Thymus (tissue), 11 donors: ENCODE results near the gene POLR3C. TPM values are rescaled to one million over a fixed set of nuclear protein-coding genes. Genes with fewer than 3 reads are reported as not detected.
"Not testable (repeated sequence)": the region's sequence is repeated elsewhere in the genome, so short reads cannot be mapped to it uniquely, and the experiment has no call there.

Experiments used
- DNase-seq, 9 donors: peaks; one replicate each; pipeline ENCODE4 v3.0.0-alpha.2; 2013; ENCODE audit warnings: low spot score in 9 of 9, low read depth in 6 of 9, missing footprints in 1 of 9
- H3K27ac ChIP-seq, 2 donors: one replicate each; pipeline ENCODE4 v1.5.1; 2013; ENCODE audit warnings: control low read depth in 1 of 2, low read depth in 1 of 2, low read length in 1 of 2, mild to moderate bottlenecking in 1 of 2, moderate library complexity in 1 of 2
- H3K27me3 ChIP-seq, 2 donors: one replicate each; pipeline ENCODE4 v1.5.1; 2013; ENCODE audit warnings: low read length in 1 of 2; ENCODE audit not compliant: control insufficient read depth in 2 of 2, insufficient read depth in 1 of 2
- H3K36me3 ChIP-seq, 2 donors: one replicate each; pipeline ENCODE4 v1.5.1; 2013; ENCODE audit warnings: low read length in 1 of 2, mild to moderate bottlenecking in 1 of 2, moderate library complexity in 1 of 2; ENCODE audit not compliant: control insufficient read depth in 2 of 2, insufficient read depth in 2 of 2
- H3K4me1 ChIP-seq, 2 donors: one replicate each; pipeline ENCODE4 v1.5.1; 2013; ENCODE audit warnings: low read length in 2 of 2; ENCODE audit not compliant: control insufficient read depth in 2 of 2, insufficient read depth in 2 of 2
- H3K4me3 ChIP-seq, 2 donors: one replicate each; pipeline ENCODE4 v1.5.1; 2013; ENCODE audit warnings: low read length in 2 of 2, control low read depth in 1 of 2, mild to moderate bottlenecking in 1 of 2
- H3K9me3 ChIP-seq, 2 donors: one replicate each; pipeline ENCODE4 v1.5.1; 2013; ENCODE audit warnings: low read length in 1 of 2, mild to moderate bottlenecking in 1 of 2; ENCODE audit not compliant: control insufficient read depth in 2 of 2, insufficient read depth in 1 of 2
- WGBS: extraction: QIAGEN DNeasy Blood & Tissue Kit; methylation state at CpG from one replicate; pipeline ENCODE4 v1.1.7; 2013; 5-methylcytosine and 5-hydroxymethylcytosine counted together
- polyA plus RNA-seq: library from polyadenylated mRNA; stranded (reverse); fragments of 200-250 nt; gene quantifications from one replicate; pipeline ENCODE4 v1.2.3, GENCODE V29; 2013
- total RNA-seq: library from RNA; stranded (reverse); fragments of 120-200 nt; gene quantifications from one replicate; pipeline ENCODE4 v1.2.4, GENCODE V29; 2013
- donor health status: healthy.

The POLR3C gene
- total and polyA plus RNA-seq, 2 donors = 17.2 to 26.7 TPM

DNA sequence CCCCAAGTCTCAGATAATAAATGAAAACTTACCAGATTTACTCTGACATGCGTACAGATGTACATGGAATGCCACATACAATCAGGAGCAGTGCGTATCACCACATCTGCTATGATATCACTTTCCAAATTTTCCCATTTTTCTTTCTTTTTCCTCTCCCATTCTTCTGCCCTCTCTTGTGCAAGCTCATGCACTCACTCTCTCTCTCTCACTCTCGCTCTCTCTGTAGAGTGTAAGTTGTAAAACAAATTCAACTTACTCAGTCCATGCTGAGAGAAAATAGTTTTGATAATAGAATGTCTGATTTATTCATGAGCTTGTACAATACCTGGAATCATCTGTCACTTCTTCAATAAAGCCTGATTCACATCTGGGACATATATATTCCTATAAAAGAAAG is 35.4 kb upstream of the POLR3C start:
- no peaks in the 10 kb centered on the region for H3K9me3 ChIP-seq
- no peak overlapping the region for H3K4me3 ChIP-seq
- whole genome bisulfite sequencing = 100% methylated on average over 3 of the region's 3 CpGs
- H3K27me3 ChIP-seq = no peaks in the 10 kb centered on the region
- H3K4me1 ChIP-seq = no peaks in the 10 kb centered on the region
- no peak overlapping the region for H3K27ac ChIP-seq
- H3K36me3 ChIP-seq = peaks cover 12% of the 10 kb centered on the region in 2 donors
- no peak for DNase-seq

DNA sequence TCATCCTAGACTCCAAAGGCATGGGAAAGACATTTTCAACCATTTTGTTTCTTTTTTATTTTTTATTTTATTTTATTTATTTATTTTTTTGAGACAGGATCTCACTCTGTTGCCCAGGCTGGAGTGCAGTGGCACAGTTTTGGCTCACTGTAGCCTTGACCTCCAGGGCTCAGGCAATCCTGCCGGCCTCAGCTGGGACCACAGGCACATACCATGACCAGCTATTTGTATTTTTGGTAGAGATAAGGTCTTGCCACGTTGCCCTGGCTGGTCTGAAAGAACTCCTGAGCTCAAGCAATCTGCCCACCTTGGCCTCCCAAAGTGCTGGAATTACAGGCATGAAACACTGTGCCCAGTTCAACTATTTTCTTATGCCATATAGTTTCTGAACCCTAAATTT is 32.1 kb upstream of the POLR3C start:
- not testable (repeated sequence) for H3K27ac ChIP-seq, DNase-seq, H3K9me3 ChIP-seq, H3K4me1 ChIP-seq, H3K27me3 ChIP-seq, H3K4me3 ChIP-seq
- peaks cover 6 to 12% of the 10 kb centered on the region in 2 donors for H3K36me3 ChIP-seq
- WGBS = 95% methylated on average over 2 of the region's 2 CpGs

DNA sequence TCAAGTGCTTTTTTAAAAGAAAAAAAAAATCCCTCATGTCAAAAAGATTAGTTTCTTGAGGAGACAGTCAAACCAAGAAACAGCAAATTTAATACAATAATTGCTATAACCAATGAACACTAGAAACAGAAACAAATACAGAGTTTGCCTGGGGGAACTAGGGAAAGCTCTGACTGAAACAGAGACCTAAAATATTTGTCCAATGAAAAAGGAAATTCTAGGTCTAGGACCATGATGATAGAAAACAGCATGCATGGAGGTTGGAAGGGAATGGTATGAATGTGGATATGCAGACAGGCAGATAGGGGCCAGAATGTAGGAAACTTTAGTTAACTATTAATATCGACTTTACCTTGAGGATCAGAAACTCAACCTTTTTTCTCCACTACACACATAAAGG is 31.5 kb upstream of the POLR3C start:
- WGBS = 95% methylated on average over 1 of the region's 1 CpG
- H3K27ac ChIP-seq = no peak overlapping the region
- no peaks in the 10 kb centered on the region for H3K27me3 ChIP-seq
- no peaks in the 10 kb centered on the region for H3K4me1 ChIP-seq
- H3K9me3 ChIP-seq = peaks cover 3 to 9% of the 10 kb centered on the region in 2 donors
- no peak overlapping the region for H3K4me3 ChIP-seq
- DNase-seq = no peak
- H3K36me3 ChIP-seq = peaks cover 6 to 12% of the 10 kb centered on the region in 2 donors

DNA sequence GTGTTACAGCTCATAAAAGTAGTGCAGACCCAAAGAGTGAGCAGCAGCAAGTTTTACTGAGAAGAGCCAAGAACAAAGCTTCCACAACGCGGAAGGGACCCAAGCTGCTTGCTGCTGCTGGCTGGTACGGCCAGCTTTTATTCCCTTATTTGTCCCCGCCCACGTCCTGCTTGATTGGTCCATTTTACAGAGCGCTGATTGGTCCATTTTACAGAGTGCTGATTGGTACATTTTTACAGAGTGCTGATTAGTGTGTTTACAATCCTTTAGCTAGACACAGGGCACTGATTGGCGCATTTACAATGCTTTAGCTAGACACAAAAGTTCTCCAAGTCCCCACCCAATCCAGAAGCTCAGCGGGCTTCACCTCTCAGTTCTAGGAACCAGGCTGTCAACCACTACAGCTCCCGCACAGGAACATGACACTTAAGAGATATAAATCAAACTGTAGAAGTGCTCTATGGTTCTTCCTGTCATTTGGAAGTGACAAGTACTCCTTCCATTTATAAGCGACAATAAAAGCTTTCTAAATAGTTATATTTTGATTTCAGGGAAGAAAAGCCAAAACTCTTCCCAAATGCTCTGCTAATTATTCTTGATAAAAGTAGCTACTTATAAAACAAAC is 28.6 kb upstream of the POLR3C start:
- no peak overlapping the region for H3K4me3 ChIP-seq
- H3K4me1 ChIP-seq = no peaks in the 10 kb centered on the region
- no peak for DNase-seq
- H3K27ac ChIP-seq = no peak overlapping the region
- H3K9me3 ChIP-seq = peaks cover 3 to 9% of the 10 kb centered on the region in 2 donors
- no peaks in the 10 kb centered on the region for H3K27me3 ChIP-seq
- WGBS = 89% methylated on average over 10 of the region's 10 CpGs
- peaks cover 0 to 6% of the 10 kb centered on the region in 2 donors for H3K36me3 ChIP-seq

DNA sequence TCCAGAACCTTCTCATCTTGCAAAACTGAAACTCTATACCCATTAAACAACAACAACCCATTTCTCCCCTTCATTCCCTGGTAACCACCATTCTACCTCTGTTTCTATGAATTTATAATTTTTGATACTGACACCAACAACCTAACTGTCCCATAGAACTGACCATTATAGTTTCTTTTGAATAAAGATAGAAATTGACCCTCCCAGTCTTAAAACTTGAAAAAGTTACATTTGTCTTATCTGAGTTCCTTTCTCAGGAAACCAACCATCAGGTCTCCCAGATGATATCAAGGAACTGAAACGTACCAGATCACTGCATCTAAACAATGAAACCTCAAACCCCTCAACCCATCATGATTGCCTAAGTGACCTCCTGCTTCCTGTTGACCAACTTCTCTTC is 27.2 kb upstream of the POLR3C start:
- WGBS = 35% methylated on average over 1 of the region's 1 CpG
- Histone ChIP-seq H3K4me1 (no peaks in the 10 kb centered on the region), H3K4me3 (no peak overlapping the region), H3K27ac (no peak overlapping the region), H3K36me3 (peaks cover 0 to 6% of the 10 kb centered on the region in 2 donors), H3K9me3 (peaks cover 3 to 9% of the 10 kb centered on the region in 2 donors), H3K27me3 (no peaks in the 10 kb centered on the region)
- DNase-seq = no peak

DNA sequence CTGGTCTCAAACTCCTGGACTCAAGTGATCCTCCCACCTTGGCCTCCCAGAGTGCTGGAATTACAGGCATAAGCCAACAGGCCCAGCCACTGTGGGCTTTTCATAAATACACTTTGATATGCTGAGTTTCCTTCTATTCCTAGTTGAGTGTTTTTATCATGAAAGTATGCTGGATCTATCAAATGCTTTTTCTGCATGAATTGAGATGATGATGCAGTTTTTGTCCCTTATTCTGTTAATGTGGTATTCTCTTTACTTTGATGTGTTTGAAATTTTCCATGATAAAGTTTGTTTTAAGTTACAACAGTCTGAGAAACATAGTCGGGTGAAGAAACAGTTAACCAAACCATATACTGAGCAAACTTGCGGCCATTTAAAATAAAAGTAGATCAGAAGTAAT is 24.2 kb upstream of the POLR3C start:
- DNase-seq = no peak

DNA sequence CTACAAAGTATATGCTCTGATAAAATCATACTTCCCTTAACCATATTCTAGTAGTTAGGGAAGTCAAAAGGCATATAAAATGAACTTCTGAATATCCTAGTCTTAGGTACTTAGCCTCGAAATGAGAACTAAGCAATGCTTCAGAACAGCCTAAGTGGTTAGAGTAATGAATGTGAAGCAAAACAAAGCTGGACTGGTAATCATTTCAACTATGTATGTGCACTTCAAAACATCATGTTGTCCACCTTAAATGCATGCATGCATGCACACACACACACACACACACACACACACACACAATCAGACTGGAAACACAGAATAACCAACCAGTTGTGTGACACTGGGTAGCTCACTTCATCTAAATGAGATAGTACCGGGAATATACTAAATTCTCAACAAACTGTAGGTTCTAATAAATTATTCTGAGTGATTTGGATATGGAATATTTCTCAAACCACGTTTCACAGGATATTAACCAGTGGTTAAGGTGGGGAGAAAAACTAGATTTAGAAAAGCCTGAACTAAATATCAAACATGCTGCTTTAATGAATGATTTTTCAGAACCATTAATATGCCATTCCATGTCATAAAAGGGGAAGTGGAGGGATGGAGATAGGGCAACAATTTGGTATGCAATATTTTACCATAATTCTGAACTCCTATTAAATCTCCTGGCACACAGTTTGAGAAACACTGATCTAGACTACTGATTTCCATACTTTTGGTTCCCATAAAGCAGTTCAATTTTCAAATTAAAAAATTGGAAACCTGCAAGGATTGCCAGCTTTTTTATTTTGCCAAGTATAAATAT is 19.6 kb upstream of the POLR3C start:
- no peak for DNase-seq
- H3K4me1 ChIP-seq = no peaks in the 10 kb centered on the region
- H3K36me3 ChIP-seq = no peaks in the 10 kb centered on the region
- H3K9me3 ChIP-seq = no peaks in the 10 kb centered on the region
- H3K27ac ChIP-seq = no peak overlapping the region
- H3K4me3 ChIP-seq = no peak overlapping the region
- H3K27me3 ChIP-seq = no peaks in the 10 kb centered on the region
- WGBS = 49% methylated on average over 3 of the region's 3 CpGs

More for the DNA sequence above, 24.2 kb upstream of the POLR3C start:
- Histone ChIP-seq H3K9me3 (peaks cover 3 to 9% of the 10 kb centered on the region in 2 donors), H3K4me3 (no peak overlapping the region), H3K36me3 (no peaks in the 10 kb centered on the region), H3K27ac (no peak overlapping the region), H3K27me3 (no peaks in the 10 kb centered on the region), H3K4me1 (no peaks in the 10 kb centered on the region)
- 67% methylated on average over 2 of the region's 2 CpGs for WGBS

DNA sequence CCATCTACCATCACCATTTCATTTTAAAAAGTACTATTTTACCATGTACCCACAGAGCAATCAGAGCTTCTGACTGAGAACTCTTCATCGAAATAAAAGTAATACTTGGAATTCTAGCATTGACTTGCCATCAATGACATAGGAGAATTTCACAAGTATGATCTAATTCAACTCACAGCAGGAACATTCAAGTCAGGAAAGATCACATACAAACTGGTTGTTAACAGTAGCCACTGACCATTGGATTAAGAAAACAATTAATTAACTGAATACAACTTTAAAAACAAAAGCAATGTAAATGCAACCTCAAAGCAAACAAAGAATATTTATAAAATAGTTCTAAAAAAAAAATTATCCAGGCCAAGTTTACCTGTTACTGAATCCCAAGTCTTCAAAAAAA is 18.9 kb upstream of the POLR3C start:
- Histone ChIP-seq H3K36me3 (no peaks in the 10 kb centered on the region), H3K4me3 (no peak overlapping the region), H3K27ac (no peak overlapping the region), H3K27me3 (no peaks in the 10 kb centered on the region), H3K9me3 (no peaks in the 10 kb centered on the region), H3K4me1 (no peaks in the 10 kb centered on the region)
- no peak for DNase-seq
- 91% methylated on average over 1 of the region's 1 CpG for WGBS

DNA sequence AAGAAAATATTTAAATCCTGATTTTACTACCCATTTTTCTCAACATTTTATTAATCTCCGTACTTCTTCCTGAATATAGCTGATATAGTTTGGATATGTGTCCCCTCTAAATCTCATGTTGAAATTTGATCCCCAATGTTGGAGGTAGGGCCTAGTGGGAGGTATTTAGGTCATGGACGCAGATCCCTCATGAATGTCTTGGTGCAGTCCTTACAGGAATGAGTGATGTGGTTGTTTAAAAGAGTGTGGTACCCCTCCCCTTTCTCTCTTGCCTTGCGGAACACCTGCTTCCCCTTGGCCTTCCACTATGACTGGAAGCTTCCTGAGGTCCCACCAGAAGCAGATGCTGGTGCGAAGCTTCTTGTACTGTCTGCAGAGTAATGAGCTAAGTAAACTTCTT is 17.6 kb upstream of the POLR3C start:
- no peak overlapping the region for H3K4me3 ChIP-seq
- H3K36me3 ChIP-seq = no peaks in the 10 kb centered on the region
- no peak overlapping the region for H3K27ac ChIP-seq
- H3K4me1 ChIP-seq = no peaks in the 10 kb centered on the region
- no peaks in the 10 kb centered on the region for H3K9me3 ChIP-seq
- no peaks in the 10 kb centered on the region for H3K27me3 ChIP-seq
- DNase-seq = no peak
- 98% methylated on average over 4 of the region's 4 CpGs for WGBS
